Retinal pigment epithelial cell (primary cell): ENCODE measurements around the gene OR2T4.

Source experiments
- DNase-seq: peaks from one replicate; pipeline ENCODE4 v3.0.0-alpha.2; 2010; ENCODE audit warnings: low read depth
- H3K4me3 ChIP-seq: 2 replicates; pipeline ENCODE4 v1.5.1; 2011; ENCODE audit warnings: mild to moderate bottlenecking, low read length, control low read depth, moderate library complexity
- CTCF ChIP-seq: conservative IDR thresholded peaks from 2 replicates; pipeline ENCODE4 v1.5.1; 2011; ENCODE audit warnings: low read depth, low read length, control low read depth, inconsistent platforms

The OR2T4 gene

GRCh38 chr1:248393050-248393449 is 31.6 kb downstream of the OR2T4 start:
- no peak for TF ChIP-seq CTCF
- DNase-seq = no peak
- H3K4me3 ChIP-seq = no peak overlapping the region

GRCh38 chr1:248402748-248403147 is 41.3 kb downstream of the OR2T4 start, which contains the start of gene OR2T1:
Gene OR2T1, plus strand, starts transcription at chr1:248403048. Its CDS starts 3,100 bp downstream, at chr1:248406148.
- no peak for TF ChIP-seq CTCF
- H3K4me3 ChIP-seq = no peak within 1 kb of the TSS
- DNase-seq = no peak

GRCh38 chr1:248404024-248404423 is 42.6 kb downstream of the OR2T4 start:
- no peak for DNase-seq
- no peak for TF ChIP-seq CTCF

GRCh38 chr1:248406721-248407692 is 45.5 kb downstream of the OR2T4 start:
- DNase-seq = no peak
- no peak for TF ChIP-seq CTCF
- no peak overlapping the region for H3K4me3 ChIP-seq

More at GRCh38 chr1:248404024-248404423, 42.6 kb downstream of the OR2T4 start:
- H3K4me3 ChIP-seq = no peak overlapping the region
